ENCODE results near the gene ADORA3. TPM values are rescaled to one million over a fixed set of nuclear protein-coding genes. Genes with fewer than 3 reads are reported as not detected.
A peak's percentile ranks its signal among the peaks of the same experiment; 100 is the strongest.

ADORA3 gene
- total and polyA plus RNA-seq, 10 of the 15 experiments (the other 5 are each of a cell fraction or from before 2014, with no cell fraction given): 0.14 to 0.29 (median 0.18) TPM; not detected in 2

GRCh38 chr1:111467865-111468716, 35.3 kb downstream of the ADORA3 start:
- Histone ChIP-seq H3K27ac (ENCODE audit: control insufficient read depth, insufficient read depth) (no peak overlapping the region), H3K4me2 (ENCODE audit: control insufficient read depth, insufficient read depth) (no peak overlapping the region)
- FAIRE-seq: no peak

More at GRCh38 chr1:111467865-111468716, 35.3 kb downstream of the ADORA3 start:
- RAD21 ChIA-PET (ENCODE audit: unreplicated experiment): no interaction called here
- SMC1A ChIA-PET (ENCODE audit: uncharacterized antibody, unreplicated experiment): no interaction called here
- Histone ChIP-seq H3K27me3 (replicated peaks in 1 of 2; ENCODE audit: control insufficient read depth in 2 of 2, insufficient read depth in 2 of 2, low read length in 1 of 2) (no peaks in the 10 kb centered on the region), H3K4me1 (ENCODE audit: control insufficient read depth, insufficient read depth, low read length) (peaks cover 12% of the 10 kb centered on the region), H3K4me3 (no peak overlapping the region), H3K36me3 (ENCODE audit: control insufficient read depth in 2 of 2, insufficient read depth in 2 of 2, low read length in 1 of 2) (peaks cover 0 to 10% of the 10 kb centered on the region in 2 experiments; a peak in 1 of 4 replicates), H3K79me2 (ENCODE audit: control insufficient read depth, insufficient read depth, low read length) (no peaks in the 10 kb centered on the region), H3K9me3 (replicated peaks; ENCODE audit: control insufficient read depth, insufficient read depth, low read length) (no peaks in the 10 kb centered on the region; the same call in 2 of the 3 replicates), H3K9ac (ENCODE audit: control insufficient read depth, insufficient read depth, low read length) (no peak overlapping the region), H2AFZ (ENCODE audit: control insufficient read depth, low read depth, low read length) (no peak overlapping the region), H4K20me1 (ENCODE audit: control insufficient read depth, insufficient read depth) (no peaks in the 10 kb centered on the region)
- ATAC-seq (no peak), DNase-seq (ENCODE audit: low read depth, low spot score) (no peak)
- no TSS peak for BruUV-seq (replicated peaks)
- POLR2A ChIA-PET: interaction anchor here (1.1 kb wide), 1 partner anchor 40 kb away, joined by 3 read pairs; no protein-coding TSS in a partner anchor
- CTCF ChIA-PET: interaction anchor here (1.5 to 2.1 kb wide), 2 partner anchors 12 to 39 kb away, joined by 5 to 6 read pairs; no protein-coding TSS in a partner anchor
- in situ Hi-C loops (cut with MboI): no loop called here
- 100% methylated on average over 2 of the region's 2 CpGs for WGBS (ENCODE audit: insufficient coverage, insufficient replicate concordance, low lambda C conversion rate, missing lambda C conversion rate)
- no peak for TF ChIP-seq CBFB (IDR thresholded peaks at IDR 0.05; ENCODE audit: low read depth)
- 0 out of 6 replicates have a peak, but pooled peaks of 1 of the 3 experiments have one; percentile 3 for TF ChIP-seq CTCF (IDR thresholded peaks at IDR 0.05 in 2 of 3, conservative IDR thresholded peaks at IDR 0.05 in 1 of 3; ENCODE audit: control insufficient read depth in 2 of 3, extremely low read depth in 1 of 3, insufficient read depth in 1 of 3, low read depth in 3 of 3, low read length in 3 of 3)
- intact Hi-C loops (cut with micrococcal nuclease; ENCODE audit: unreplicated experiment): loop anchor here (2.0 kb wide), 1 partner anchor 13 kb away; no protein-coding TSS in a partner anchor
